ENCODE measurements around the gene CABP7. TPM values are rescaled to one million over a fixed set of nuclear protein-coding genes. Genes with fewer than 3 reads are reported as not detected.

Gene CABP7
- total and polyA plus RNA-seq, 4 donors, result 0.08 TPM; not detected in 3

GRCh38 chr22:29718949-29719898, 579 bp upstream of the CABP7 start:
- Histone ChIP-seq H3K9ac (ENCODE audit: low read depth in 1 of 2, low read length in 2 of 2) (no peak overlapping the region), H3K9me3 (ENCODE audit: control insufficient read depth in 4 of 4, low read length in 3 of 4) (no peaks in the 10 kb centered on the region), H3K36me3 (ENCODE audit: control insufficient read depth in 4 of 4, insufficient read depth in 3 of 4, low read depth in 1 of 4, low read length in 3 of 4) (no peaks in the 10 kb centered on the region), H3K4me3 (ENCODE audit: low read depth in 1 of 3, low read length in 3 of 3) (peak overlapping the region in 1 of 3 donors; percentile 38), H3K27ac (ENCODE audit: low read depth in 1 of 2, low read length in 2 of 2) (no peak overlapping the region), H3K27me3 (ENCODE audit: control insufficient read depth in 4 of 4, insufficient read depth in 4 of 4, low read length in 3 of 4) (peaks cover 0 to 4% (median 2%) of the 10 kb centered on the region in 4 donors), H3K4me1 (ENCODE audit: control insufficient read depth in 4 of 4, insufficient read depth in 4 of 4, low read length in 3 of 4) (peaks cover 0 to 8% (median 2%) of the 10 kb centered on the region in 4 donors)
- TF ChIP-seq REST (IDR thresholded peaks at IDR 0.05), result no peak
- no peak for TF ChIP-seq SP1 (IDR thresholded peaks at IDR 0.05)
- TF ChIP-seq HNF4A (conservative IDR thresholded peaks at IDR 0.05), result no peak
- TF ChIP-seq TAF1 (conservative IDR thresholded peaks at IDR 0.05), result no peak
- no peak for TF ChIP-seq HNF4G (IDR thresholded peaks at IDR 0.05)
- no peak for TF ChIP-seq ZBTB33 (IDR thresholded peaks at IDR 0.05)
- TF ChIP-seq FOXA2 (IDR thresholded peaks at IDR 0.05), result no peak
- TF ChIP-seq JUND (IDR thresholded peaks at IDR 0.05), result no peak
- TF ChIP-seq MAX (IDR thresholded peaks at IDR 0.05), result no peak
- TF ChIP-seq YY1 (IDR thresholded peaks at IDR 0.05), result no peak
- TF ChIP-seq GABPA (IDR thresholded peaks at IDR 0.05 in 1 of 2, conservative IDR thresholded peaks at IDR 0.05 in 1 of 2), result no peak
- TF ChIP-seq ATF3 (IDR thresholded peaks at IDR 0.05), result no peak
- no peak for TF ChIP-seq NR2F2 (IDR thresholded peaks at IDR 0.05)
- TF ChIP-seq RXRA (IDR thresholded peaks at IDR 0.05), result no peak
- no peak for TF ChIP-seq CTCF (IDR thresholded peaks at IDR 0.05; ENCODE audit: low read depth, low read length, missing input control)
- TF ChIP-seq EGR1 (IDR thresholded peaks at IDR 0.05; ENCODE audit: low read depth in 2 of 2), result no peak
- TF ChIP-seq FOXA1 (IDR thresholded peaks at IDR 0.05), result no peak
- no peak for TF ChIP-seq RAD21 (IDR thresholded peaks at IDR 0.05)
- WGBS, result 47% methylated on average over 24 of the region's 24 CpGs
- DNase-seq (ENCODE audit: low spot score), result no peak
